Liver (tissue), 3 donors: Measurements from ENCODE around the gene LIPC.
A peak's percentile ranks its signal among the peaks of the same experiment; 100 is the strongest.

Experiments used
- JUND ChIP-seq, 2 donors: IDR thresholded peaks; 2 replicates each; pipeline ENCODE4 v1.6.1; 2016; ENCODE audit warnings: antibody characterized with exemption in 2 of 2
- RAD21 ChIP-seq, 2 donors: IDR thresholded peaks; 2 replicates each; pipeline ENCODE4 v1.6.1; 2016; ENCODE audit warnings: antibody characterized with exemption in 2 of 2, mild to moderate bottlenecking in 2 of 2
- RXRA ChIP-seq, 2 donors: IDR thresholded peaks; 2 replicates each; pipeline ENCODE4 v1.6.1; 2017 to 2018; ENCODE audit warnings: antibody characterized with exemption in 2 of 2, mild to moderate bottlenecking in 1 of 2
- TAF1 ChIP-seq: conservative IDR thresholded peaks from 2 replicates; pipeline ENCODE4 v1.6.1; 2016; ENCODE audit warnings: antibody characterized with exemption, mild to moderate bottlenecking
- YY1 ChIP-seq: IDR thresholded peaks from 2 replicates; pipeline ENCODE4 v1.6.1; 2016; ENCODE audit warnings: antibody characterized with exemption, mild to moderate bottlenecking
- TF ChIP-seq, protein P1 (sequence below): fragments of 150-350 bp; IDR thresholded peaks from 2 replicates; pipeline ENCODE4 v1.5.1; 2017; ENCODE audit warnings: improper control_type of control experiment, low read depth, low read length; ENCODE audit not compliant: missing input control
- TF ChIP-seq, protein P2 (sequence below): IDR thresholded peaks from 2 replicates; pipeline ENCODE4 v1.6.1; 2016; ENCODE audit warnings: antibody characterized with exemption
- donor health status: healthy.
- donor health status: healthy.

DNA sequence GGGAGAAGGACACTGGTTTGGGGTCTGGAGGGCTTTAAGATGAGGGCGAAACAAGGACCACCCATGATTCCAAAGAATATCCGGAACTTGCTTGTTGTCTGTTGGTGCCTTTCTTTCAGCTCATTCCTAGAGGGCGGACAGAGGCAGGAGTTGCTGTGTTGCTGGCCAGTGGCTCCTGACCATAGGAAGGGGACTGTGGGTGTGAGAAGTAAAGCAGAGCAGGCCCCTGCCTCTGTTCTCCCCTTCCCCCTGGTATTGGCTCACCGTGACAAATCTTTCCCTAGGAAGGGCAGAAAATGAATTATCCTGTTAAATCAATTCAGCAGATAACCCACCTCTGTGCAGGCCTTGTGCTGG lies 89.1 kb downstream of the LIPC start:
- peak in 1 of 2 donors; percentile 0 for TF ChIP-seq RAD21 (IDR thresholded peaks at IDR 0.05)
- TF ChIP-seq, protein P1, sequence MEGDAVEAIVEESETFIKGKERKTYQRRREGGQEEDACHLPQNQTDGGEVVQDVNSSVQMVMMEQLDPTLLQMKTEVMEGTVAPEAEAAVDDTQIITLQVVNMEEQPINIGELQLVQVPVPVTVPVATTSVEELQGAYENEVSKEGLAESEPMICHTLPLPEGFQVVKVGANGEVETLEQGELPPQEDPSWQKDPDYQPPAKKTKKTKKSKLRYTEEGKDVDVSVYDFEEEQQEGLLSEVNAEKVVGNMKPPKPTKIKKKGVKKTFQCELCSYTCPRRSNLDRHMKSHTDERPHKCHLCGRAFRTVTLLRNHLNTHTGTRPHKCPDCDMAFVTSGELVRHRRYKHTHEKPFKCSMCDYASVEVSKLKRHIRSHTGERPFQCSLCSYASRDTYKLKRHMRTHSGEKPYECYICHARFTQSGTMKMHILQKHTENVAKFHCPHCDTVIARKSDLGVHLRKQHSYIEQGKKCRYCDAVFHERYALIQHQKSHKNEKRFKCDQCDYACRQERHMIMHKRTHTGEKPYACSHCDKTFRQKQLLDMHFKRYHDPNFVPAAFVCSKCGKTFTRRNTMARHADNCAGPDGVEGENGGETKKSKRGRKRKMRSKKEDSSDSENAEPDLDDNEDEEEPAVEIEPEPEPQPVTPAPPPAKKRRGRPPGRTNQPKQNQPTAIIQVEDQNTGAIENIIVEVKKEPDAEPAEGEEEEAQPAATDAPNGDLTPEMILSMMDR, result no peak
- TF ChIP-seq, protein P2, sequence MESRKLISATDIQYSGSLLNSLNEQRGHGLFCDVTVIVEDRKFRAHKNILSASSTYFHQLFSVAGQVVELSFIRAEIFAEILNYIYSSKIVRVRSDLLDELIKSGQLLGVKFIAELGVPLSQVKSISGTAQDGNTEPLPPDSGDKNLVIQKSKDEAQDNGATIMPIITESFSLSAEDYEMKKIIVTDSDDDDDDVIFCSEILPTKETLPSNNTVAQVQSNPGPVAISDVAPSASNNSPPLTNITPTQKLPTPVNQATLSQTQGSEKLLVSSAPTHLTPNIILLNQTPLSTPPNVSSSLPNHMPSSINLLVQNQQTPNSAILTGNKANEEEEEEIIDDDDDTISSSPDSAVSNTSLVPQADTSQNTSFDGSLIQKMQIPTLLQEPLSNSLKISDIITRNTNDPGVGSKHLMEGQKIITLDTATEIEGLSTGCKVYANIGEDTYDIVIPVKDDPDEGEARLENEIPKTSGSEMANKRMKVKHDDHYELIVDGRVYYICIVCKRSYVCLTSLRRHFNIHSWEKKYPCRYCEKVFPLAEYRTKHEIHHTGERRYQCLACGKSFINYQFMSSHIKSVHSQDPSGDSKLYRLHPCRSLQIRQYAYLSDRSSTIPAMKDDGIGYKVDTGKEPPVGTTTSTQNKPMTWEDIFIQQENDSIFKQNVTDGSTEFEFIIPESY, result no peak
- no peak for TF ChIP-seq YY1
- TF ChIP-seq TAF1, result no peak
- no peak for TF ChIP-seq RXRA (IDR thresholded peaks at IDR 0.05)
- no peak for TF ChIP-seq JUND (IDR thresholded peaks at IDR 0.05)
